Hematopoietic multipotent progenitor cell treated with erythropoietin and hydrocortisone succinate and interleukin-3 and kit ligand, for 15 days (in vitro differentiated cells): Measurements from ENCODE around the gene MICAL2.

Experiments
- DNase-seq: peaks from one replicate; pipeline ENCODE4 v3.0.0-alpha.2; 2015; ENCODE audit warnings: low spot score

Gene MICAL2

GRCh38 chr11:12189543-12190235 lies 79.3 kb downstream of the MICAL2 start:
- no peak for DNase-seq

GRCh38 chr11:12190511-12190910 lies 80.1 kb downstream of the MICAL2 start:
- DNase-seq, result no peak

GRCh38 chr11:12192794-12193514 lies 82.6 kb downstream of the MICAL2 start:
- peak; percentile 74 for DNase-seq

GRCh38 chr11:12193515-12194336 lies 83.3 kb downstream of the MICAL2 start:
- DNase-seq, result no peak

GRCh38 chr11:12195768-12196167 lies 85.4 kb downstream of the MICAL2 start:
- DNase-seq, result no peak

GRCh38 chr11:12196308-12196707 lies 85.9 kb downstream of the MICAL2 start:
- DNase-seq, result no peak

GRCh38 chr11:12196872-12197271 lies 86.5 kb downstream of the MICAL2 start:
- DNase-seq, result no peak

GRCh38 chr11:12198251-12199222 lies 88.1 kb downstream of the MICAL2 start:
- no peak for DNase-seq

- no peak for DNase-seq
Observed at GRCh38 chr11:12199231-12199948, 89.0 kb downstream of the MICAL2 start.

- peak; percentile 52 for DNase-seq
Observed at GRCh38 chr11:12200279-12200990, 90.0 kb downstream of the MICAL2 start.

GRCh38 chr11:12200991-12201985 lies 90.9 kb downstream of the MICAL2 start:
- peak; percentile 83 for DNase-seq

- DNase-seq, result no peak
Observed at GRCh38 chr11:12202661-12203310, 92.4 kb downstream of the MICAL2 start.

GRCh38 chr11:12204506-12204905 lies 94.1 kb downstream of the MICAL2 start:
- DNase-seq, result no peak

- DNase-seq, result no peak
Observed at GRCh38 chr11:12205330-12205729, 94.9 kb downstream of the MICAL2 start.

- no peak for DNase-seq
Observed at GRCh38 chr11:12206529-12206928, 96.1 kb downstream of the MICAL2 start.

GRCh38 chr11:12207384-12208150 lies 97.2 kb downstream of the MICAL2 start:
- DNase-seq, result no peak

- DNase-seq, result no peak
Observed at GRCh38 chr11:12209096-12209495, 98.7 kb downstream of the MICAL2 start.

- no peak for DNase-seq
Observed at GRCh38 chr11:12210200-12210599, 99.8 kb downstream of the MICAL2 start.
